ENCODE results near the gene IFI30. TPM values are rescaled to one million over a fixed set of nuclear protein-coding genes. Genes with fewer than 3 reads are reported as not detected.

IFI30 gene
- total and polyA plus RNA-seq, 2 donors (not counting 3 experiments of a cell fraction or from before 2014, with no cell fraction given): 1.1 to 1.6 TPM

- H3K36me3 ChIP-seq (ENCODE audit: control insufficient read depth in 2 of 2, extremely low read depth in 1 of 2, insufficient read depth in 2 of 2, low read length in 2 of 2): no peaks in the 10 kb centered on the region
- no peak overlapping the region for H3K4me3 ChIP-seq (replicated peaks in 1 of 3; ENCODE audit: insufficient read depth in 1 of 3, low read depth in 1 of 3, low read length in 3 of 3)
- no peaks in the 10 kb centered on the region for H3K9me1 ChIP-seq (replicated peaks; ENCODE audit: control insufficient read depth, extremely low read depth, insufficient read depth, low read length)
- DNase-seq (ENCODE audit: low read depth, low spot score): no peak
- no peaks in the 10 kb centered on the region for H3K9me3 ChIP-seq (replicated peaks; ENCODE audit: control insufficient read depth, insufficient read depth, low read length)
- ChIA-PET POLR2A (no interaction called here), CTCF (interaction anchor here (1.5 kb wide), 1 partner anchor 62 kb away, joined by 14 read pairs; no protein-coding TSS in a partner anchor)
- H3K27me3 ChIP-seq (ENCODE audit: control insufficient read depth in 2 of 2, insufficient read depth in 2 of 2, low read length in 2 of 2): peaks cover 0 to 2% of the 10 kb centered on the region in 2 experiments
- TF ChIP-seq MYC (IDR thresholded peaks at IDR 0.05; ENCODE audit: low read depth, low read length): no peak
- TF ChIP-seq EZH2 (IDR thresholded peaks at IDR 0.05; ENCODE audit: borderline replicate concordance, low read depth, low read length, severe bottlenecking): no peak
- no peak for TF ChIP-seq FOS (IDR thresholded peaks at IDR 0.05; ENCODE audit: borderline replicate concordance, insufficient read depth, low read length)
- TF ChIP-seq POLR2AphosphoS5 (IDR thresholded peaks at IDR 0.05; ENCODE audit: insufficient read depth, low read depth, low read length): no peak
- no peak for TF ChIP-seq MAX (IDR thresholded peaks at IDR 0.05; ENCODE audit: insufficient read depth, insufficient read length)
- H4K20me1 ChIP-seq (replicated peaks; ENCODE audit: control insufficient read depth, extremely low read depth, insufficient read depth, low read length): no peaks in the 10 kb centered on the region
- dilution Hi-C loops (cut with MboI; ENCODE audit: extremely low pct_ligation_motif_present, low sequenced_read_pairs): no loop called here
- BruUV-seq (replicated peaks): no TSS peak
- no peak for FAIRE-seq
- intact Hi-C loops (cut with micrococcal nuclease): no loop called here
- H3K27ac ChIP-seq (ENCODE audit: insufficient read depth, low read depth, low read length): no peak overlapping the region
- H2AFZ ChIP-seq (ENCODE audit: low read depth, low read length): no peak overlapping the region
- H3K4me2 ChIP-seq (ENCODE audit: insufficient read depth, low read length): no peak overlapping the region
- no peaks in the 10 kb centered on the region for H3K79me2 ChIP-seq (ENCODE audit: control insufficient read depth, insufficient read depth, low read length)
- H3K9ac ChIP-seq (replicated peaks; ENCODE audit: extremely low read depth, insufficient read depth, low read length): no peak overlapping the region
- H3K4me1 ChIP-seq (ENCODE audit: control insufficient read depth, extremely low read depth, insufficient read depth, low read length): peaks cover 3% of the 10 kb centered on the region
These were observed 1.4 kb downstream of the IFI30 start for GRCh38 chr19:18174983-18175382.

DNA sequence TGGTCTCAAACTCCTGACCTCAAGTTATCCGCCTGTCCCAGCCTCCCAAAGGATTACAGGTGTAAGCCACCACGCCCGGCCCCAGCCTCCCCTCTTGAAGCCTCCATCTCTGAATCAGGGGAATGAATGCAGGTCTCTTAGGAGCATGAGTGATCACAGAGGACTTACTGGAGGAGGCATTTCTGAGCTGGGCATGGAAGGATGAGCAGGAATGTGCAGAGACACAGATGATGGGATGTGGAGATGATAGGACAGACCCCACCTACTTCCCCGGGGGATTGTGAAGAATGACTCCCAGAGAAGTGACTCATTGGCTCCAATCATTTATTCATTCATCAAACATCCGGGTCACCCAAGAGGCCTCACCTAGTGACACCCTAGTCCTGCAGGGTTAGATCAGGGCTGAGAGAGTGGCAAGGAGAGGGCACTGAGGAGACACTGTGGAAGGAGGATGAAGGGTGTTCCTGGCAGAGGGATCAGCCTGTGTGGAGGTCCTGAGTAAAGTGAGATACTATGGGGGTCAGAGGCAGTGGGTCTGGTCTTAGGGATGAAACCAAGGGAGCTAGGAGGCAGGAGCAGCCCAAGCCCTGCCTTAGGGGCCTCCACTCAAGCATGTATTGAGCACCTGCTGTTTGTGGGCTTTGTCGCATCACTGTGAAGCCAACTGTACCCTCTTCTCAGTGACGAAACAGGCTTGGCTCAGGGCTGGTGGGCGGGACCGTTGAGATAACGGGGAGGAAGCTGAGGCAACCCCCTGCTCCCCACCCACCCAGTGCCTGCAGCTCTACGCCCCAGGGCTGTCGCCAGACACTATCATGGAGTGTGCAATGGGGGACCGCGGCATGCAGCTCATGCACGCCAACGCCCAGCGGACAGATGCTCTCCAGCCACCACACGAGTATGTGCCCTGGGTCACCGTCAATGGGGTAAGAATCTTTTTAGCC is 3.0 kb downstream of the IFI30 start:
- peaks cover 0 to 2% of the 10 kb centered on the region in 2 experiments for H3K27me3 ChIP-seq (ENCODE audit: control insufficient read depth in 2 of 2, insufficient read depth in 2 of 2, low read length in 2 of 2)
- ChIA-PET POLR2A (no interaction called here), CTCF (interaction anchor here (1.4 to 2.3 kb wide), 5 partner anchors 8 to 103 kb away, joined by 3 to 11 read pairs (median 4); no protein-coding TSS in a partner anchor)
- no peak for FAIRE-seq
- DNase-seq (ENCODE audit: low read depth, low spot score): no peak
- no peak overlapping the region for H3K27ac ChIP-seq (ENCODE audit: insufficient read depth, low read depth, low read length)
- no peak overlapping the region for H3K4me3 ChIP-seq (replicated peaks in 1 of 3; ENCODE audit: insufficient read depth in 1 of 3, low read depth in 1 of 3, low read length in 3 of 3)
- intact Hi-C loops (cut with micrococcal nuclease): no loop called here
- H3K4me1 ChIP-seq (ENCODE audit: control insufficient read depth, extremely low read depth, insufficient read depth, low read length): peaks cover 3% of the 10 kb centered on the region
- no peak overlapping the region for H3K9ac ChIP-seq (replicated peaks; ENCODE audit: extremely low read depth, insufficient read depth, low read length)
- TF ChIP-seq POLR2AphosphoS5 (IDR thresholded peaks at IDR 0.05; ENCODE audit: insufficient read depth, low read depth, low read length) (no peak), MAX (IDR thresholded peaks at IDR 0.05; ENCODE audit: insufficient read depth, insufficient read length) (no peak), EZH2 (IDR thresholded peaks at IDR 0.05; ENCODE audit: borderline replicate concordance, low read depth, low read length, severe bottlenecking) (no peak), MYC (IDR thresholded peaks at IDR 0.05; ENCODE audit: low read depth, low read length) (no peak)
- no peaks in the 10 kb centered on the region for H4K20me1 ChIP-seq (replicated peaks; ENCODE audit: control insufficient read depth, extremely low read depth, insufficient read depth, low read length)
- dilution Hi-C loops (cut with MboI; ENCODE audit: extremely low pct_ligation_motif_present, low sequenced_read_pairs): no loop called here
- no TSS peak for BruUV-seq (replicated peaks)
- no peak overlapping the region for H3K4me2 ChIP-seq (ENCODE audit: insufficient read depth, low read length)
- H3K9me1 ChIP-seq (replicated peaks; ENCODE audit: control insufficient read depth, extremely low read depth, insufficient read depth, low read length): no peaks in the 10 kb centered on the region
- no peaks in the 10 kb centered on the region for H3K9me3 ChIP-seq (replicated peaks; ENCODE audit: control insufficient read depth, insufficient read depth, low read length)
- H3K79me2 ChIP-seq (ENCODE audit: control insufficient read depth, insufficient read depth, low read length): no peaks in the 10 kb centered on the region
- H2AFZ ChIP-seq (ENCODE audit: low read depth, low read length): no peak overlapping the region
- H3K36me3 ChIP-seq (ENCODE audit: control insufficient read depth in 2 of 2, extremely low read depth in 1 of 2, insufficient read depth in 2 of 2, low read length in 2 of 2): no peaks in the 10 kb centered on the region

Data from endothelial cell of umbilical vein (primary cell).